Lower lobe of right lung (tissue), 2 donors: ENCODE data around the gene DCP2. TPM values are rescaled to one million over a fixed set of nuclear protein-coding genes. Genes with fewer than 3 reads are reported as not detected.

ENCODE experiments used
- ATAC-seq, 2 donors: fragments of 200-7000 bp; cut with Tn5 transposase; one replicate each; pipeline ENCODE4 v1.9.1; 2020 to 2022; ENCODE audit warnings: mild to moderate bottlenecking in 2 of 2, moderate library complexity in 2 of 2
- DNase-seq: peaks from one replicate; pipeline ENCODE4 v3.0.0-alpha.2; 2020
- H3K27ac ChIP-seq: fragments of 200-600 bp; one replicate; pipeline ENCODE4 v1.8.0; 2022
- H3K27me3 ChIP-seq: fragments of 200-600 bp; one replicate; pipeline ENCODE4 v1.8.0; 2022; ENCODE audit warnings: low read depth
- H3K36me3 ChIP-seq: fragments of 200-600 bp; one replicate; pipeline ENCODE4 v1.8.0; 2022; ENCODE audit warnings: mild to moderate bottlenecking
- H3K4me1 ChIP-seq: fragments of 200-600 bp; one replicate; pipeline ENCODE4 v1.8.0; 2022
- H3K4me3 ChIP-seq: fragments of 200-600 bp; one replicate; pipeline ENCODE4 v1.8.0; 2022; ENCODE audit warnings: mild to moderate bottlenecking
- H3K9me3 ChIP-seq: fragments of 200-600 bp; one replicate; pipeline ENCODE4 v1.8.0; 2022
- CTCF ChIP-seq: fragments of 200-600 bp; IDR thresholded peaks from one replicate; pipeline ENCODE4 v1.8.0; 2022; ENCODE audit warnings: antibody characterized with exemption, mild to moderate bottlenecking
- intact Hi-C: fragments of 100-400 bp; cut with DNase I; formaldehyde crosslinking; loops from one replicate; pipeline ENCODE4 v1.11.0; 2022
- total RNA-seq: library from RNA; stranded (reverse); fragmentation: NEBNext Ultra II Directional; extraction: Animal tissue kit (Norgen Biotek cat#: 25700); gene quantifications from one replicate; pipeline ENCODE4 v1.2.1, GENCODE V29; 2021
- donor health status: DM: no; HTN: yes; CAD: no; lungs with severe emphysema.

DCP2 gene
- total RNA-seq, 1 donor from 2014 or later = 77.8 TPM

- H3K27me3 ChIP-seq = no peaks in the 10 kb centered on the region
- DNase-seq (no peak), ATAC-seq (no peak)
- TF ChIP-seq CTCF = no peak
- H3K36me3 ChIP-seq = peaks cover 22% of the 10 kb centered on the region
- H3K4me3 ChIP-seq = no peak overlapping the region
- peaks cover 6% of the 10 kb centered on the region for H3K4me1 ChIP-seq
- no peak overlapping the region for H3K27ac ChIP-seq
- intact Hi-C loops = no loop called here
- H3K9me3 ChIP-seq = no peaks in the 10 kb centered on the region
Measured at GRCh38 chr5:113053511-113053995, 77.0 kb downstream of the DCP2 start.

- peaks cover 12% of the 10 kb centered on the region for H3K4me1 ChIP-seq
- no peaks in the 10 kb centered on the region for H3K27me3 ChIP-seq
- ATAC-seq (no peak), DNase-seq (no peak)
- H3K4me3 ChIP-seq = no peak overlapping the region
- H3K27ac ChIP-seq = no peak overlapping the region
- TF ChIP-seq CTCF = no peak
- no peaks in the 10 kb centered on the region for H3K9me3 ChIP-seq
- intact Hi-C loops = no loop called here
- H3K36me3 ChIP-seq = peaks cover 22% of the 10 kb centered on the region
Measured at GRCh38 chr5:113054899-113055298, 78.3 kb downstream of the DCP2 start.

- TF ChIP-seq CTCF = no peak
- no peaks in the 10 kb centered on the region for H3K9me3 ChIP-seq
- peaks cover 22% of the 10 kb centered on the region for H3K36me3 ChIP-seq
- H3K27me3 ChIP-seq = no peaks in the 10 kb centered on the region
- ATAC-seq (no peak), DNase-seq (no peak)
- no peak overlapping the region for H3K4me3 ChIP-seq
- H3K27ac ChIP-seq = no peak overlapping the region
- intact Hi-C loops = no loop called here
- peaks cover 6% of the 10 kb centered on the region for H3K4me1 ChIP-seq
Measured at GRCh38 chr5:113056988-113057387, 80.4 kb downstream of the DCP2 start.

- TF ChIP-seq CTCF = no peak
- ATAC-seq (no peak), DNase-seq (no peak)
- Histone ChIP-seq H3K27me3 (no peaks in the 10 kb centered on the region), H3K9me3 (no peaks in the 10 kb centered on the region), H3K4me3 (no peak overlapping the region), H3K36me3 (peaks cover 23% of the 10 kb centered on the region), H3K4me1 (peaks cover 6% of the 10 kb centered on the region), H3K27ac (no peak overlapping the region)
- intact Hi-C loops = no loop called here
Measured at GRCh38 chr5:113057557-113057984, 81.0 kb downstream of the DCP2 start.

- ATAC-seq = no peak
Measured at GRCh38 chr5:113058269-113058668, 81.7 kb downstream of the DCP2 start.

More at GRCh38 chr5:113058269-113058668, 81.7 kb downstream of the DCP2 start:
- H3K9me3 ChIP-seq = no peaks in the 10 kb centered on the region
- H3K4me1 ChIP-seq = peaks cover 6% of the 10 kb centered on the region
- intact Hi-C loops = no loop called here
- peaks cover 30% of the 10 kb centered on the region for H3K36me3 ChIP-seq
- no peak overlapping the region for H3K27ac ChIP-seq
- DNase-seq = no peak
- H3K4me3 ChIP-seq = no peak overlapping the region
- no peak for TF ChIP-seq CTCF
- no peaks in the 10 kb centered on the region for H3K27me3 ChIP-seq
